CD4-positive, alpha-beta T cell (primary cell): Measurements from ENCODE around the gene COX7A2. TPM values are rescaled to one million over a fixed set of nuclear protein-coding genes. Genes with fewer than 3 reads are reported as not detected.

Source experiments
- ATAC-seq: fragments of 200-7000 bp; cut with Tn5 transposase; one replicate; pipeline ENCODE4 v1.10.0; 2022; ENCODE audit warnings: mild to moderate bottlenecking; ENCODE audit not compliant: poor library complexity
- CTCF ChIA-PET: fragments of 350-600 bp; sonication (Branson Sonifier 250); formaldehyde crosslinking; loops from one replicate; lab custom pipeline; 2021; ENCODE audit warnings: antibody characterized with exemption, inconsistent platforms; lab: Charles Lee
- POLR2A ChIA-PET: fragments of 350-600 bp; sonication (Branson Sonifier 250); formaldehyde crosslinking; loops from one replicate; lab custom pipeline; 2021; ENCODE audit warnings: antibody characterized with exemption, inconsistent platforms; lab: Charles Lee
- DNase-seq, 14 experiments: peaks; one replicate each; pipeline ENCODE4 v3.0.0-alpha.2; 2013 to 2020; ENCODE audit warnings: mixed read lengths in 2 of 14
- H3K27ac ChIP-seq, 2 donors: one replicate each; pipeline versions ENCODE4 v1.5.1 to v1.7.0; 2013; ENCODE audit warnings: low read length in 2 of 2, low read depth in 1 of 2, mild to moderate bottlenecking in 1 of 2
- H3K27me3 ChIP-seq, 2 experiments: 1 replicate in 1 of 2; 2 replicates in 1 of 2; pipeline versions ENCODE4 v1.6.1 to v1.7.0; 2013; ENCODE audit warnings: low read length in 2 of 2, control low read depth in 1 of 2, mild to moderate bottlenecking in 1 of 2, moderate library complexity in 1 of 2; ENCODE audit not compliant: insufficient read depth in 2 of 2, control insufficient read depth in 1 of 2
- H3K36me3 ChIP-seq: one replicate; pipeline ENCODE4 v1.6.1; 2013; ENCODE audit warnings: low read length, control low read depth; ENCODE audit not compliant: insufficient read depth
- H3K4me1 ChIP-seq: one replicate; pipeline ENCODE4 v1.6.1; 2013; ENCODE audit warnings: low read length, control low read depth; ENCODE audit not compliant: insufficient read depth
- H3K4me3 ChIP-seq: one replicate; pipeline ENCODE4 v1.5.1; 2013; ENCODE audit warnings: mild to moderate bottlenecking, low read length, moderate library complexity
- H3K9me3 ChIP-seq, 2 experiments: 1 replicate in 1 of 2; 2 replicates in 1 of 2; pipeline versions ENCODE4 v1.6.1 to v1.7.0; 2013; ENCODE audit warnings: low read length in 2 of 2, mild to moderate bottlenecking in 2 of 2, control low read depth in 1 of 2, moderate library complexity in 1 of 2; ENCODE audit not compliant: control insufficient read depth in 1 of 2, insufficient read depth in 1 of 2
- H3K27ac Mint-ChIP-seq: one replicate; pipeline ENCODE4 v1.8.0; 2020; ENCODE audit warnings: mixed read lengths
- H3K27me3 Mint-ChIP-seq: one replicate; pipeline ENCODE4 v1.8.0; 2021; ENCODE audit warnings: mixed read lengths
- H3K36me3 Mint-ChIP-seq: one replicate; pipeline ENCODE4 v1.8.0; 2021; ENCODE audit warnings: low read depth, mixed read lengths
- H3K4me1 Mint-ChIP-seq: one replicate; pipeline ENCODE4 v1.8.0; 2021; ENCODE audit warnings: low read depth, mixed read lengths
- H3K4me3 Mint-ChIP-seq: one replicate; pipeline ENCODE4 v1.8.0; 2020; ENCODE audit warnings: mild to moderate bottlenecking, mixed read lengths
- H3K9me3 Mint-ChIP-seq: one replicate; pipeline ENCODE4 v1.8.0; 2020; ENCODE audit warnings: mixed read lengths
- intact Hi-C, 2 experiments: fragments of 100-400 bp; cut with DNase I in 1 of 2; cut with micrococcal nuclease in 1 of 2; formaldehyde crosslinking; loops; one replicate each; pipeline versions ENCODE4 v1.15.1 to v1.9.0; 2023 to 2025; cut with DNase I, micrococcal nuclease
- polyA plus RNA-seq, 2 donors: library from polyadenylated mRNA; unstranded; fragments of 120-200 nt; gene quantifications; one replicate each; pipeline ENCODE4 v1.2.1, GENCODE V29; 2013
- total RNA-seq, 174 experiments: library from RNA in 2 of 174; stranded (reverse) in 2 of 174; gene quantifications; one replicate each; pipeline ENCODE4 v1.2.3 and lab custom pipeline; 2021 to 2026
- TF ChIP-seq, protein P1 (sequence below): fragments of 200-600 bp; IDR thresholded peaks from one replicate; pipeline ENCODE4 v1.8.0; 2022; ENCODE audit warnings: antibody characterized with exemption, mild to moderate bottlenecking

COX7A2 gene, protein sequence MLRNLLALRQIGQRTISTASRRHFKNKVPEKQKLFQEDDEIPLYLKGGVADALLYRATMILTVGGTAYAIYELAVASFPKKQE
- 100 to 1,000 TPM; 189 to 195 TPM for total RNA-seq
- polyA plus RNA-seq (2013, experiment 1 of 2) = 204 TPM
- polyA plus RNA-seq (2013, experiment 2 of 2) = 148 TPM
- total RNA-seq (lab: John Stamatoyannopoulos, UW) = 33.8 to 141 (median 63.3) reads per million in 172 experiments

DNA sequence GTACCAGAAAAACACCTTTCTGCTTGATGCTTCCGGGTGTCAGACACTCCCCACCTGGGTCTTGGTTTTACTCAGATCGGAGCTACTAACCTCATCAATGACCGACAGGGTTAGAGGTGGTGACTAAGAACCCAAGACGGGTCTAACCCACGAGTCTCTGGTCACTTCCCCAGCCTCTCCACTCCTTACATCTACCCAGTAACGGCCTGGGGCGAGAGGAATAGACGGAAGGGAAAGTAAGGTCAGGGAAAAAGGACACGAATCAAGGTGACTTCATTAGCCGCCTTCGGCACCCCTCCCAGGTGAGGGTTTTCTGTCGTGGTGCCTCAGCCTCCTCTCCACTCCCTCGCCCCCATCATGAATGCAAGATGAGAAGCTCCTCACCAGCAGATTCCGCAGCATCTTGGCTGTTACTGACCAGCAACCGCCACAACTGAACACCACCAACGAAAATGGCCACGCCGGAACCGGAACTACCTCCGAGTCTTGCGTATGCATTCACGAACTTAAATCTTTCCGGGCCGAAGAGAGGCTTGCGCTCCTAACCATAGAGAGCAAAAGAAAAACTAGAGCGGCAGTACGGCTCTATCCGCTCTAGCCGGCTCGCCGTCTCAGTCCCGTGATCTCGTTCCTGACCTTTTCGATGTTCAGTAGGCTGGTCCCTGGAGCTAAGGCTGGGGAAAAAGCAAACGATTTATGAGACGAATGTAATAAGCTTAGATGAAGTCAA is at the start of gene COX7A2:
TSS of gene COX7A2 (minus strand) at position 469 of the 730 bp plus-strand sequence. CDS start at position 402, 67 bp downstream.
- Mint-ChIP-seq H3K36me3 (peaks cover 42% of the 10 kb centered on the region), H3K4me3 (peak within 1 kb of the TSS; percentile 99), H3K4me1 (peaks cover 40% of the 10 kb centered on the region), H3K27ac (peak within 1 kb of the TSS; percentile 95), H3K9me3 (no peaks in the 10 kb centered on the region), H3K27me3 (peaks cover 17% of the 10 kb centered on the region)
- peak; percentile 95 for ATAC-seq
- peak; percentile 73 to 96 (median 78) for DNase-seq
- TF ChIP-seq, protein P1, sequence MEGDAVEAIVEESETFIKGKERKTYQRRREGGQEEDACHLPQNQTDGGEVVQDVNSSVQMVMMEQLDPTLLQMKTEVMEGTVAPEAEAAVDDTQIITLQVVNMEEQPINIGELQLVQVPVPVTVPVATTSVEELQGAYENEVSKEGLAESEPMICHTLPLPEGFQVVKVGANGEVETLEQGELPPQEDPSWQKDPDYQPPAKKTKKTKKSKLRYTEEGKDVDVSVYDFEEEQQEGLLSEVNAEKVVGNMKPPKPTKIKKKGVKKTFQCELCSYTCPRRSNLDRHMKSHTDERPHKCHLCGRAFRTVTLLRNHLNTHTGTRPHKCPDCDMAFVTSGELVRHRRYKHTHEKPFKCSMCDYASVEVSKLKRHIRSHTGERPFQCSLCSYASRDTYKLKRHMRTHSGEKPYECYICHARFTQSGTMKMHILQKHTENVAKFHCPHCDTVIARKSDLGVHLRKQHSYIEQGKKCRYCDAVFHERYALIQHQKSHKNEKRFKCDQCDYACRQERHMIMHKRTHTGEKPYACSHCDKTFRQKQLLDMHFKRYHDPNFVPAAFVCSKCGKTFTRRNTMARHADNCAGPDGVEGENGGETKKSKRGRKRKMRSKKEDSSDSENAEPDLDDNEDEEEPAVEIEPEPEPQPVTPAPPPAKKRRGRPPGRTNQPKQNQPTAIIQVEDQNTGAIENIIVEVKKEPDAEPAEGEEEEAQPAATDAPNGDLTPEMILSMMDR = no peak
- peak within 1 kb of the TSS; percentile 88 for H3K4me3 ChIP-seq
- peaks cover 24% of the 10 kb centered on the region for H3K4me1 ChIP-seq
- CTCF ChIA-PET = interaction anchor here (1.0 to 1.4 kb wide), 4 partner anchors 14 to 54 kb away, joined by 3 to 4 read pairs (median 4); no protein-coding TSS in a partner anchor
- H3K27me3 ChIP-seq = no peaks in the 10 kb centered on the region
- intact Hi-C loops = loop anchor here (1.0 to 10.0 kb wide), 5 partner anchors 41 to 1779 kb away; partner anchors contain the start of genes MTO1 (in 1 of the 2), SENP6 (in 1 of the 2), SLC17A5 (in 1 of the 2) and TMEM30A (in 1 of the 2)
- H3K36me3 ChIP-seq = peaks cover 23% of the 10 kb centered on the region
- H3K27ac ChIP-seq = peak within 1 kb of the TSS; percentile 87 to 97
- POLR2A ChIA-PET = interaction anchor here (0.7 to 2.9 kb wide), 16 partner anchors 12 to 1723 kb away, joined by 3 to 61 read pairs (median 4); partner anchors contain the start of genes EEF1A1, SENP6 and TMEM30A
- H3K9me3 ChIP-seq = no peaks in the 10 kb centered on the region

DNA sequence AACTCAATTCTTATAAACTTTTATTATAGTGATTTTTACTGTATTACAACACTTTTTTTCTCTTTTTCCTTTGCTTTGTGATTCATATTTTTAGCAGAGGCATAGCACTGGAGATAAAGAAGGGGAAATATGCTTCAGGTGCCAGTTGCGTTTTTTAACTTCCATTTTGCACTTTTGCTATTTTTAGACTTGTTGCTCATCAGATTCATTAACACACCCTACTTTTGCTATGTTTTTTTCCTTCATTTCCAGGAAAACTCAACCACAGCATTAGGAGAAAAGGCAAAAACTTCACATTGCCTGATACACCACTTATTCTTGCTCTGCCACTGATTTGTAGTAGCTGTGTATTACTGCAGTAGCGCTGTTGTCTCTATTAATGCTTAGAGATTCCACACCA is 49.0 kb upstream of the COX7A2 start:
- Mint-ChIP-seq H3K36me3 (peaks cover 4% of the 10 kb centered on the region), H3K4me3 (no peak overlapping the region), H3K9me3 (no peaks in the 10 kb centered on the region), H3K4me1 (peaks cover 9% of the 10 kb centered on the region), H3K27ac (no peak overlapping the region), H3K27me3 (no peaks in the 10 kb centered on the region)
- Histone ChIP-seq H3K36me3 (peaks cover 5% of the 10 kb centered on the region), H3K4me3 (no peak overlapping the region), H3K27ac (no peak overlapping the region), H3K9me3 (no peaks in the 10 kb centered on the region), H3K4me1 (no peaks in the 10 kb centered on the region), H3K27me3 (no peaks in the 10 kb centered on the region)
- ChIA-PET CTCF (interaction anchor here (1.3 kb wide), 1 partner anchor 26 kb away, joined by 3 read pairs; no protein-coding TSS in a partner anchor), POLR2A (no interaction called here)
- ATAC-seq (no peak), DNase-seq (no peak)
- intact Hi-C loops = no loop called here
- TF ChIP-seq, protein P1 = no peak

DNA sequence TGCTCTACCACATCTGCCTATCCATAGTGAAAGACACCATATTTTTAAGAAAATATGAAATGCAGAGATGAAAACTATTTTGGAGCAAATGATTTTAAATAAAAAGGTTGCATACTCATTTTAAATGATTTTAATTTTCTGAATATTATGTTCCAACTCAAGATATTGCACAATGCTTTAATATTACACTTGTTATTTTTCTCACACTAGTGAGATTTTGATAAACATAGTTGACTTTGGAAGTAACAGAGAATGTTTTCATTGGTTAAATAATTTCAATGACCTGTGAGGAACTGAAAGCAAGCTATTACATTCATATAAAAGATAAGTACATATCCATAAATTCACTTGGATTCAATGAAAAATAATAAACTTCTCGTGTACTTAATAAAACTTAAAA is 48.1 kb upstream of the COX7A2 start:
- no peak overlapping the region for H3K4me3 Mint-ChIP-seq
- POLR2A ChIA-PET = no interaction called here
- no peak for ATAC-seq
- H3K9me3 Mint-ChIP-seq = no peaks in the 10 kb centered on the region
- H3K4me1 ChIP-seq = no peaks in the 10 kb centered on the region
- peaks cover 5% of the 10 kb centered on the region for H3K36me3 ChIP-seq
- H3K27me3 ChIP-seq = no peaks in the 10 kb centered on the region
- H3K27me3 Mint-ChIP-seq = no peaks in the 10 kb centered on the region
- H3K4me3 ChIP-seq = no peak overlapping the region
- no peaks in the 10 kb centered on the region for H3K9me3 ChIP-seq
- intact Hi-C loops = no loop called here
- TF ChIP-seq, protein P1 = no peak
- H3K4me1 Mint-ChIP-seq = peaks cover 18% of the 10 kb centered on the region
- CTCF ChIA-PET = interaction anchor here (1.3 kb wide), 1 partner anchor 25 kb away, joined by 3 read pairs; no protein-coding TSS in a partner anchor
- no peak overlapping the region for H3K27ac ChIP-seq
- H3K27ac Mint-ChIP-seq = no peak overlapping the region
- DNase-seq = no peak
- peaks cover 4% of the 10 kb centered on the region for H3K36me3 Mint-ChIP-seq
